ENCODE measurements around the gene RGS11.
"Not testable (repeated sequence)": the region's sequence is repeated elsewhere in the genome, so short reads cannot be mapped to it uniquely, and the experiment has no call there.

The RGS11 gene

GRCh38 chr16:266258-267164 is 9.2 kb downstream of the RGS11 start:
- TF ChIP-seq POLR2A (IDR thresholded peaks at IDR 0.05; ENCODE audit: low read depth, low read length) = no peak
- DNase-seq (ENCODE audit: insufficient read length, low spot score) = no peak
- FAIRE-seq = no peak

- DNase-seq (ENCODE audit: insufficient read length, low spot score) (no peak), FAIRE-seq (no peak)
- no peak for TF ChIP-seq POLR2A (IDR thresholded peaks at IDR 0.05; ENCODE audit: low read depth, low read length)
Measured at GRCh38 chr16:265711-266110, 10.0 kb downstream of the RGS11 start.

- no peak for FAIRE-seq
- no peak for TF ChIP-seq POLR2A (IDR thresholded peaks at IDR 0.05; ENCODE audit: low read depth, low read length)
- DNase-seq (ENCODE audit: insufficient read length, low spot score) = no peak
Measured at GRCh38 chr16:265002-265529, 10.7 kb downstream of the RGS11 start.

GRCh38 chr16:264440-264951 is 11.2 kb downstream of the RGS11 start:
- TF ChIP-seq POLR2A (IDR thresholded peaks at IDR 0.05; ENCODE audit: low read depth, low read length) = no peak
- DNase-seq (ENCODE audit: insufficient read length, low spot score) = no peak
- no peak for FAIRE-seq

- DNase-seq (ENCODE audit: insufficient read length, low spot score) = no peak
- no peak for FAIRE-seq
- no peak for TF ChIP-seq POLR2A (IDR thresholded peaks at IDR 0.05; ENCODE audit: low read depth, low read length)
Measured at GRCh38 chr16:263944-264343, 11.8 kb downstream of the RGS11 start.

GRCh38 chr16:263182-263774 is 12.5 kb downstream of the RGS11 start:
- TF ChIP-seq POLR2A (IDR thresholded peaks at IDR 0.05; ENCODE audit: low read depth, low read length) = no peak
- FAIRE-seq (no peak), DNase-seq (ENCODE audit: insufficient read length, low spot score) (no peak)

GRCh38 chr16:262121-262745 is 13.5 kb downstream of the RGS11 start:
- no peak for TF ChIP-seq POLR2A (IDR thresholded peaks at IDR 0.05; ENCODE audit: low read depth, low read length)
- DNase-seq (ENCODE audit: insufficient read length, low spot score) (no peak), FAIRE-seq (no peak)

GRCh38 chr16:261031-261691 is 14.6 kb downstream of the RGS11 start:
- no peak for FAIRE-seq
- no peak for DNase-seq (ENCODE audit: insufficient read length, low spot score)
- TF ChIP-seq POLR2A (IDR thresholded peaks at IDR 0.05; ENCODE audit: low read depth, low read length) = no peak

GRCh38 chr16:260326-260725 is 15.4 kb downstream of the RGS11 start:
- FAIRE-seq = no peak
- no peak for DNase-seq (ENCODE audit: insufficient read length, low spot score)

GRCh38 chr16:259814-260253 is 15.9 kb downstream of the RGS11 start:
- no peak for DNase-seq (ENCODE audit: insufficient read length, low spot score)
- FAIRE-seq = no peak
- TF ChIP-seq POLR2A (IDR thresholded peaks at IDR 0.05; ENCODE audit: low read depth, low read length) = no peak

More at GRCh38 chr16:260326-260725, 15.4 kb downstream of the RGS11 start:
- no peak for TF ChIP-seq POLR2A (IDR thresholded peaks at IDR 0.05; ENCODE audit: low read depth, low read length)

- TF ChIP-seq POLR2A (IDR thresholded peaks at IDR 0.05; ENCODE audit: low read depth, low read length) = no peak
- DNase-seq (ENCODE audit: insufficient read length, low spot score) = no peak
- FAIRE-seq = no peak
Measured at GRCh38 chr16:259226-259625, 16.5 kb downstream of the RGS11 start.

GRCh38 chr16:258091-258490 is 17.7 kb downstream of the RGS11 start:
- FAIRE-seq; DNase-seq (ENCODE audit: insufficient read length, low spot score): not testable (repeated sequence)

- FAIRE-seq (no peak), DNase-seq (ENCODE audit: insufficient read length, low spot score) (no peak)
- TF ChIP-seq POLR2A (IDR thresholded peaks at IDR 0.05; ENCODE audit: low read depth, low read length) = no peak
Measured at GRCh38 chr16:255183-255582, 20.6 kb downstream of the RGS11 start.

- TF ChIP-seq POLR2A (IDR thresholded peaks at IDR 0.05; ENCODE audit: low read depth, low read length) = no peak
- FAIRE-seq (no peak), DNase-seq (ENCODE audit: insufficient read length, low spot score) (no peak)
Measured at GRCh38 chr16:254461-254860, 21.3 kb downstream of the RGS11 start.
